Heart right ventricle (tissue), 16 donors: ENCODE data around the gene TGM5. TPM values are rescaled to one million over a fixed set of nuclear protein-coding genes. Genes with fewer than 3 reads are reported as not detected.

Experiments
- ATAC-seq, 8 donors: fragments of 200-7000 bp; cut with Tn5 transposase; one replicate each; pipeline ENCODE4 v1.9.1; 2020; ENCODE audit warnings: mild to moderate bottlenecking in 8 of 8, moderate library complexity in 8 of 8, moderate number of reproducible peaks in 1 of 8
- DNase-seq, 2 donors: peaks; one replicate each; pipeline ENCODE4 v3.0.0-alpha.2; 2020
- H3K27ac ChIP-seq, 10 donors: fragments of 200-600 bp; sonication (generic) in 2 of 10; one replicate each; pipeline versions ENCODE4 v1.5.0 to v1.8.0; 2020 to 2022; ENCODE audit warnings: mild to moderate bottlenecking in 3 of 10
- H3K27me3 ChIP-seq, 7 donors: fragments of 200-600 bp; one replicate each; pipeline ENCODE4 v1.8.0; 2021 to 2022; ENCODE audit warnings: mild to moderate bottlenecking in 2 of 7
- H3K36me3 ChIP-seq, 9 donors: fragments of 200-600 bp; sonication (generic) in 1 of 9; one replicate each; pipeline versions ENCODE4 v1.5.0 to v1.8.0; 2020 to 2022; ENCODE audit warnings: mild to moderate bottlenecking in 2 of 9
- H3K4me1 ChIP-seq, 9 donors: fragments of 200-600 bp; sonication (generic) in 1 of 9; one replicate each; pipeline versions ENCODE4 v1.5.0 to v1.8.0; 2020 to 2022; ENCODE audit warnings: mild to moderate bottlenecking in 4 of 9
- H3K4me3 ChIP-seq, 10 donors: fragments of 200-600 bp; sonication (generic) in 2 of 10; one replicate each; pipeline versions ENCODE4 v1.5.0 to v1.8.0; 2020 to 2022; ENCODE audit warnings: mild to moderate bottlenecking in 7 of 10, moderate library complexity in 2 of 10
- H3K9me3 ChIP-seq, 11 donors: fragments of 200-600 bp in 10 of 11; sonication (generic) in 2 of 11; one replicate each; pipeline versions ENCODE4 v1.5.0 to v1.8.0; 2013 to 2022; ENCODE audit warnings: mild to moderate bottlenecking in 2 of 11, control low read depth in 1 of 11, moderate library complexity in 1 of 11
- WGBS, 2 donors: extraction: QIAGEN DNeasy Blood & Tissue Kit; methylation state at CpG; one replicate each; pipeline ENCODE4 v1.1.7; 2013; ENCODE audit warnings: inconsistent platforms in 1 of 2; 5-methylcytosine and 5-hydroxymethylcytosine counted together
- intact Hi-C, 10 donors: fragments of 100-400 bp; cut with DNase I; formaldehyde crosslinking; loops; one replicate each; pipeline versions ENCODE4 v1.11.1 to v1.14.2; 2022
- polyA plus RNA-seq, 2 donors: library from polyadenylated mRNA; stranded (reverse); fragments of 200-250 nt; gene quantifications; one replicate each; pipeline ENCODE4 v1.2.3, GENCODE V29; 2013
- total RNA-seq, 10 donors: library from RNA; stranded (reverse); fragmentation: NEBNext Ultra II Directional in 3 of 10; extraction: Animal tissue kit (Norgen Biotek cat#: 25700) in 3 of 10; gene quantifications; one replicate each; pipeline versions ENCODE4 v1.2.1 to v1.2.4, GENCODE V29; 2021 to 2023
- TF ChIP-seq, protein P1 (sequence below), 9 donors: fragments of 200-600 bp; sonication (generic) in 2 of 9; IDR thresholded peaks; one replicate each; pipeline versions ENCODE4 v1.5.0 to v1.8.0; 2021 to 2022; ENCODE audit warnings: antibody characterized with exemption in 9 of 9, mild to moderate bottlenecking in 5 of 9, moderate library complexity in 1 of 9
- donor health status: Arrhythmogenic right ventricular cardiomyopathy.
- donor health status: ischemic (EF 13 %, LVEDD 7.1; RV severe dilation, severe dysfunction).
- donor health status: healthy with polysubstance abuse.
- donor health status: DM: no; HTN: yes; CAD: no.
- donor health status: DM: no; HTN: no; CAD: no.
- donor health status: ischemic (EF 25% LVEDD 6.9; RV normal size, moderate dysfunction).
- donor health status: ischemic (EF 25% LVEDD 5.7; RV mildly dilated, moderate dysfunction).
- donor health status: healthy.
- donor health status: DM: yes; HTN: yes; CAD: no.
- donor health status: Ischemic cardiomyopathy.
- donor health status: ischemic (EF 35%, LVEDD 5.7; RV mildly dilated, moderate dysfunction).
- donor health status: nonischemic (EF 11% LVEDD 7.7; RV severe dilation, severe dysfunction).
- donor health status: DM: yes; HTN: yes; CAD: no.
- donor health status: PGD.
- donor health status: ischemic (EF 29% LVEDD 5.4; RV normal size, mild dysfunction).
- donor health status: nonischemic (EF 23%, LVEDD 6.1; RV moderate dilation, normal function).

TGM5 gene
- total and polyA plus RNA-seq, 12 donors: 0.10 TPM; not detected in 11

- H3K4me3 ChIP-seq: no peak overlapping the region
- no peaks in the 10 kb centered on the region for H3K36me3 ChIP-seq
- ATAC-seq (peak; percentile 63 to 83 (median 78)), DNase-seq (peak in 1 of 2 donors; percentile 35)
- TF ChIP-seq, protein P1, sequence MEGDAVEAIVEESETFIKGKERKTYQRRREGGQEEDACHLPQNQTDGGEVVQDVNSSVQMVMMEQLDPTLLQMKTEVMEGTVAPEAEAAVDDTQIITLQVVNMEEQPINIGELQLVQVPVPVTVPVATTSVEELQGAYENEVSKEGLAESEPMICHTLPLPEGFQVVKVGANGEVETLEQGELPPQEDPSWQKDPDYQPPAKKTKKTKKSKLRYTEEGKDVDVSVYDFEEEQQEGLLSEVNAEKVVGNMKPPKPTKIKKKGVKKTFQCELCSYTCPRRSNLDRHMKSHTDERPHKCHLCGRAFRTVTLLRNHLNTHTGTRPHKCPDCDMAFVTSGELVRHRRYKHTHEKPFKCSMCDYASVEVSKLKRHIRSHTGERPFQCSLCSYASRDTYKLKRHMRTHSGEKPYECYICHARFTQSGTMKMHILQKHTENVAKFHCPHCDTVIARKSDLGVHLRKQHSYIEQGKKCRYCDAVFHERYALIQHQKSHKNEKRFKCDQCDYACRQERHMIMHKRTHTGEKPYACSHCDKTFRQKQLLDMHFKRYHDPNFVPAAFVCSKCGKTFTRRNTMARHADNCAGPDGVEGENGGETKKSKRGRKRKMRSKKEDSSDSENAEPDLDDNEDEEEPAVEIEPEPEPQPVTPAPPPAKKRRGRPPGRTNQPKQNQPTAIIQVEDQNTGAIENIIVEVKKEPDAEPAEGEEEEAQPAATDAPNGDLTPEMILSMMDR (IDR thresholded peaks at IDR 0.05): peak; percentile 40 to 80 (median 74)
- 47 to 48% methylated on average over 16 of the region's 16 CpGs for WGBS, 2 donors
- H3K4me1 ChIP-seq: peaks cover 0 to 7% (median 0%) of the 10 kb centered on the region in 9 donors
- no peak overlapping the region for H3K27ac ChIP-seq
- peaks cover 0 to 3% (median 0%) of the 10 kb centered on the region in 7 donors for H3K27me3 ChIP-seq
- H3K9me3 ChIP-seq: no peaks in the 10 kb centered on the region
- intact Hi-C loops: loop anchor here in 8 of 10 donors (1.0 to 5.0 kb wide), 5 partner anchors 52 to 62 kb away; no protein-coding TSS in a partner anchor
Observed at GRCh38 chr15:43225201-43225949, 41.4 kb downstream of the TGM5 start.

- no peak overlapping the region for H3K27ac ChIP-seq
- TF ChIP-seq, protein P1 (IDR thresholded peaks at IDR 0.05): no peak
- H3K36me3 ChIP-seq: no peaks in the 10 kb centered on the region
- peaks cover 0 to 4% (median 0%) of the 10 kb centered on the region in 7 donors for H3K27me3 ChIP-seq
- ATAC-seq: no peak
- no peak for DNase-seq
- 75 to 87% methylated on average over 1 of the region's 1 CpG for WGBS, 2 donors
- no peaks in the 10 kb centered on the region for H3K4me1 ChIP-seq
- no peak overlapping the region for H3K4me3 ChIP-seq
- intact Hi-C loops: no loop called here
- no peaks in the 10 kb centered on the region for H3K9me3 ChIP-seq
Observed at GRCh38 chr15:43221422-43221821, 45.3 kb downstream of the TGM5 start.

DNA sequence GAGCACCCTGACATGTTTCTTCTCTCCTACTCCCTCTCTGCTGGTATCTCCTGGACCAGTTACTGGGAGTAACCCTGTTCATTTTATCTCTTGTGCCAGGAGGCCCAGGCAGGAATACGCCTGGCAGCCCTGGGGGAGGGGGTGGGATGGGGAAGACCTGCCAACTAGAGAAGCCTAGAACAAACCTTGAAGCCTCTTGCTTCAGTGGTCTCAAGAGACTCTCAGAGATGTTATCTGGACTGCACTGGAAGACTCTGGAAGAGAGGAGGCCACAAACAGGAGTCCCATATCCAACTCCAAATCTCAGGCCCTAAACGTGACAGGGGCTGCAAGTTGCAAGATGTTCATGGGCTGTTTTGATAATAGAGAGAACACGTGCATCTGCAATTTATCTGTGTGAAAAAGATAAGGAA, 45.7 kb downstream of the TGM5 start, which contains the start of gene EPB42:
Gene EPB42, minus strand, starts transcription at position 28 of the 413 bp plus-strand sequence. CDS start 193 bp downstream, outside the sequence.
- WGBS, 2 donors: 51 to 56% methylated on average over 3 of the region's 3 CpGs
- no peak within 1 kb of the TSS for H3K27ac ChIP-seq
- no peaks in the 10 kb centered on the region for H3K9me3 ChIP-seq
- H3K4me1 ChIP-seq: no peaks in the 10 kb centered on the region
- no peak within 1 kb of the TSS for H3K4me3 ChIP-seq
- ATAC-seq: peak in 2 of 8 donors; percentile 27 to 63
- TF ChIP-seq, protein P1 (IDR thresholded peaks at IDR 0.05): no peak
- intact Hi-C loops: no loop called here
- peaks cover 0 to 4% (median 0%) of the 10 kb centered on the region in 7 donors for H3K27me3 ChIP-seq
- H3K36me3 ChIP-seq: no peaks in the 10 kb centered on the region
- no peak for DNase-seq

GRCh38 chr15:43219929-43220928, 46.5 kb downstream of the TGM5 start:
- ATAC-seq: peak in 1 of 8 donors; percentile 31
- TF ChIP-seq, protein P1 (IDR thresholded peaks at IDR 0.05): no peak
- no peak for DNase-seq
- H3K36me3 ChIP-seq: no peaks in the 10 kb centered on the region
- no peak overlapping the region for H3K4me3 ChIP-seq
- 85 to 87% methylated on average over 16 of the region's 16 CpGs for WGBS, 2 donors
- H3K27me3 ChIP-seq: peaks cover 0 to 4% (median 0%) of the 10 kb centered on the region in 7 donors
- no peaks in the 10 kb centered on the region for H3K4me1 ChIP-seq
- intact Hi-C loops: no loop called here
- H3K9me3 ChIP-seq: no peaks in the 10 kb centered on the region
- no peak overlapping the region for H3K27ac ChIP-seq
